Central memory CD8-positive, alpha-beta T cell (primary cell): ENCODE results near the gene MEGF6.
A peak's percentile ranks its signal among the peaks of the same experiment; 100 is the strongest.

Source experiments
- ATAC-seq: fragments of 150-1000 bp; cut with Tn5 transposase; replicated peaks from 2 replicates; pipeline ENCODE4 v1.10.0; 2022; ENCODE audit warnings: mild to moderate bottlenecking, moderate FRiP score, moderate number of reproducible peaks; ENCODE audit not compliant: poor library complexity, severe bottlenecking; ENCODE audit errors: extremely low read depth
- DNase-seq, 2 donors: peaks; one replicate each; pipeline ENCODE4 v3.0.0; 2021; ENCODE audit warnings: low spot score in 2 of 2
- H3K27ac Mint-ChIP-seq: one replicate; pipeline ENCODE4 v1.8.0; 2022; ENCODE audit warnings: low read depth, mild to moderate bottlenecking, moderate library complexity, mixed read lengths
- H3K27me3 Mint-ChIP-seq: one replicate; pipeline ENCODE4 v1.8.0; 2022; ENCODE audit warnings: mixed read lengths
- H3K36me3 Mint-ChIP-seq: one replicate; pipeline ENCODE4 v1.8.0; 2022; ENCODE audit warnings: mild to moderate bottlenecking, moderate library complexity, mixed read lengths; ENCODE audit not compliant: insufficient read depth
- H3K4me1 Mint-ChIP-seq: one replicate; pipeline ENCODE4 v1.8.0; 2022; ENCODE audit warnings: mixed read lengths
- H3K4me3 Mint-ChIP-seq: one replicate; pipeline ENCODE4 v1.8.0; 2022; ENCODE audit warnings: mild to moderate bottlenecking, moderate library complexity, mixed read lengths
- H3K9me3 Mint-ChIP-seq: one replicate; pipeline ENCODE4 v1.8.0; 2022; ENCODE audit warnings: mixed read lengths

Gene MEGF6

DNA sequence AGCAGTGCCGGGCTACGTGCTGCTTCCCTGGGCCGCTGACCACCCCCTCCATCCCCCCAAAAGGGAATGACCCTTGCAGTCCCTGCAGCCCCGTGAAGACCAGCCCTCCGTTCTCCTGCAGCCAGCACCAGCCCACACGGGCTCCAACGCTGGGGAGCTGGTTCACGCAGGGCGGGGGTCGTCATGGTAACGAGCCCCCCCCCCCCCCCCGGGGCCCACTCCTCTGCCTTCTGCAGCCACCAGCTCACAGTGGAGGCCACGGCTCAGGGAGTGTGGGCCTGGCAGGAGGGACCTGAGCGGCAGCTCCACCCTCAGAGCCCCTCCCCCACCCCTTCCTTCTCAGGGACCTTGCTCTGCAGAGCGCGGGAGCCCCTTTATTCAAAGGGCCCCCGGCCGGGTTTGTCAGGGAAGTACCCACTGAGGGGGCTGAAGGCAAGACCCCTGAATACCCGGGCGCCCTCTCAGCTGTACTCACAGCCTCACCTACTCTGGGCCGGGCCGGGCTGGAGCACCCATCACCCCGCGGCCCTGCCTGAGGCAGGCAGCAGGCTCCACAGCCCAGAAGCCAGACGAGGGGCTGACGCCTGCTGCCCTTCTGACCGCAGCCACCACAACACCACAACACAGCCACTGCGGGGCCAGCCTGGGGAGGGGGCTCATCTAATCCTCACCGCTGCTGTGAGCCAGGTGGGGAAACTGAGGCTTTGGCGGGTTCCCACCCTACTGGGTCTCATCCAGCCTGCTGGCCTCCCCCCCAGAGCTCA lies 12.6 kb downstream of the MEGF6 start:
- H3K27me3 Mint-ChIP-seq = no peaks in the 10 kb centered on the region
- peaks cover 1% of the 10 kb centered on the region for H3K36me3 Mint-ChIP-seq
- H3K27ac Mint-ChIP-seq = no peak overlapping the region
- peak overlapping the region; percentile 68 for H3K4me3 Mint-ChIP-seq
- no peaks in the 10 kb centered on the region for H3K9me3 Mint-ChIP-seq
- ATAC-seq (no peak), DNase-seq (no peak)
- H3K4me1 Mint-ChIP-seq = peaks cover 17% of the 10 kb centered on the region

- Mint-ChIP-seq H3K27me3 (no peaks in the 10 kb centered on the region), H3K27ac (peak overlapping the region; percentile 81), H3K4me3 (peak overlapping the region; percentile 68), H3K9me3 (no peaks in the 10 kb centered on the region), H3K36me3 (peaks cover 1% of the 10 kb centered on the region), H3K4me1 (peaks cover 17% of the 10 kb centered on the region)
- DNase-seq (no peak), ATAC-seq (no peak)
These were observed 13.2 kb downstream of the MEGF6 start for GRCh38 chr1:3598051-3598491.

- peaks cover 1% of the 10 kb centered on the region for H3K36me3 Mint-ChIP-seq
- no peaks in the 10 kb centered on the region for H3K9me3 Mint-ChIP-seq
- peak overlapping the region; percentile 68 for H3K4me3 Mint-ChIP-seq
- H3K4me1 Mint-ChIP-seq = peaks cover 17% of the 10 kb centered on the region
- DNase-seq (no peak), ATAC-seq (peak; percentile 57)
- H3K27ac Mint-ChIP-seq = peak overlapping the region; percentile 81
- H3K27me3 Mint-ChIP-seq = no peaks in the 10 kb centered on the region
These were observed 13.7 kb downstream of the MEGF6 start for GRCh38 chr1:3597599-3597964.

DNA sequence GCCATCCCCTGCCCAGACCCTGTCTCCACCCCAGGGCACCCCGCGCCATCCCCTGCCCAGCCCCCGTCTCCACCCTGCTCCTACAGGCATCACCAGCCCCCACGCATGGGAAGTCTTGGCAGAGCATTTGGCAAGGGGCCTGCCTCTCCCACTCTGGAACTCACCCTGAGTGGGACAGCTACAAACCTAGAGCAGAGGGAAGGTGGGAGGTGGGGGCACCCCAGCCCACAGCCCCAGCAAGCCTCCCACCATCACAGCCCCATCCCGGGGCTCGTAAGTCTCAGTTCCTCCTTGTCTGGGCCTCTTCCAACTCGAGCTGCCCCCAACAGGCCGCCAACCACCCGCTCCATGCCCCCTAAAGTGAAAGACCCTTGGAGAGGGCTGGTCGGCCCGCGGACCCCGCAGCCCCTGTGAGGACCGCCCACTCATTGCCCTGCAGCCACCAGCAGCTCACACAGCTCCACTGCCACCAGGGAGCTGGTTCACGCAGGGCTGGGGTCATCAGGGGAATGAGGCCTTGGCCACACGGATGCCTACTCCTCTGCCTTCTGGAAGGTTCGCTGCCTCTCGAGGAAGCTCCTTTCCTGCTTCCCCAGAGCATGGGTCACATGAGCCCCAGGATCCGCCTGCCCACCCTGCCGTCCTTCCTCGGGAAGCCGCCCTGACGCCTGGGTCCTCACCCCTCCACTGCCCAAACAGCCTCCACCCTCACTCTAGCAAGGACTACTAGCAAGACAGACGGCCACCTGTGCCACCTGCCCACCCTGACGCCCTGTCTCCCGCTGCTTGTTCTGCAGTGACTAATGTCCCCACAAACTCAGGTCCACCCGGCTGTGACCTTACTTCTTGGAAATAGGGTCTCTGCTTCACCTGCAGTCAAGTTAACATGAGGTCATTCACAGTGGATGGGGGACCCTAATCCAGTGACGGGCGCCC lies 14.4 kb downstream of the MEGF6 start:
- no peak for DNase-seq
- peaks cover 17% of the 10 kb centered on the region for H3K4me1 Mint-ChIP-seq
- H3K4me3 Mint-ChIP-seq = peak overlapping the region; percentile 68
- H3K36me3 Mint-ChIP-seq = peaks cover 1% of the 10 kb centered on the region
- H3K27me3 Mint-ChIP-seq = no peaks in the 10 kb centered on the region
- no peaks in the 10 kb centered on the region for H3K9me3 Mint-ChIP-seq
- ATAC-seq = peak; percentile 15
- peak overlapping the region; percentile 81 for H3K27ac Mint-ChIP-seq

DNA sequence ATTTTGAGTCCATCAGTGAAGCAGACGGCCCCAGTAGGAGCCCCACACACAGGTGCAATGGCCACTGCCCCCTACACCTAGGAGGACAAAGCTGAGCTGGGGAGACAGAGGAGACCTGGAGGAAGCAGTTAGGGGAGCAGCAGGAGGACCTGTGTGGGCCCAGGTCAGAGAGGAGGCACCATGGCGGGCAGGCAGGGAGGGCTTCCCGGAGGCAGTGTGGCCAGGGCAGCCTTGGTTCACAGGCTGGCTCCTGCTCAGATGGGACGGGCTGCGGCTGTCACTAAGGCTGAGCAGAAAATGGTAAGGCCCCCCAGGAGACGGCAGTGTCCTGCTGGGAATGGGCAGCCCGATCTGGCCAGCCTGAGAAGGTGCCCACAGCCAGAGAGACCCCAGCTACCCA lies 15.4 kb downstream of the MEGF6 start:
- Mint-ChIP-seq H3K36me3 (peaks cover 1% of the 10 kb centered on the region), H3K4me1 (peaks cover 17% of the 10 kb centered on the region), H3K27me3 (no peaks in the 10 kb centered on the region), H3K9me3 (no peaks in the 10 kb centered on the region), H3K4me3 (no peak overlapping the region), H3K27ac (peak overlapping the region; percentile 72)
- ATAC-seq (no peak), DNase-seq (no peak)

DNA sequence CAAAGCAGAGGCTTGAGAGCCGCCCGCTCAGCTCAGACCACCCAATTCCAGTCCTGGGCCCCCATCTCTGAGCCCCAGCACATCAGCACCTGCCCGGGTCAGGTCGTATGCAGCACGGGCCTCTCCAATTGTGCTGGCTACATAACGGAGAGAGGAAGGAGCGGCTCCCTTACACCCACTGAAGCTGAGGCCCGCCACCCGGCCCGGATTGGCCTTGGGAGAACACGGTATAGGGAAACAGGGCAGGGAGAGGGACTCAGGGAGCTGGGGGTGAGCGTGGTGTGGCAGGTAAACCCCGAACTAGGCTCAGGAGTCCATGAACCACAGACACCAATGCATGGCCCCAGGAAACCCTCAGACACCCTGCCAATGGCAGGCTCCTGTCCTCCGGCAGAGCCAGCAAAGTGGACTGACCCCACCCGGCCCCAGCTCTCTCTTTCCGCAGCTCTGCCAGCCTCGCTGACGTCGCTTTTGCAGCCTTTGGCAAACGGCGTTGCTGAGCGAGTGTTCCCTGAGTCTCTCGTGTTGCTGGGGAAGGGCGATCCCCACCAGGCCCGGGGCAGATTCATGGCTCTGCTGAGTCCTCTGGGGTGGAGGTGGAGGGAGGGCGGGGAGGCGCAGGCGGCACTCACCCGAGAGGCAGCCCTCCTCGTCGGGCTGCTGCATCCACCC lies 16.5 kb downstream of the MEGF6 start:
- H3K36me3 Mint-ChIP-seq = peaks cover 1% of the 10 kb centered on the region
- ATAC-seq (no peak), DNase-seq (no peak)
- H3K4me3 Mint-ChIP-seq = no peak overlapping the region
- no peaks in the 10 kb centered on the region for H3K27me3 Mint-ChIP-seq
- H3K27ac Mint-ChIP-seq = no peak overlapping the region
- no peaks in the 10 kb centered on the region for H3K9me3 Mint-ChIP-seq
- peaks cover 17% of the 10 kb centered on the region for H3K4me1 Mint-ChIP-seq

DNA sequence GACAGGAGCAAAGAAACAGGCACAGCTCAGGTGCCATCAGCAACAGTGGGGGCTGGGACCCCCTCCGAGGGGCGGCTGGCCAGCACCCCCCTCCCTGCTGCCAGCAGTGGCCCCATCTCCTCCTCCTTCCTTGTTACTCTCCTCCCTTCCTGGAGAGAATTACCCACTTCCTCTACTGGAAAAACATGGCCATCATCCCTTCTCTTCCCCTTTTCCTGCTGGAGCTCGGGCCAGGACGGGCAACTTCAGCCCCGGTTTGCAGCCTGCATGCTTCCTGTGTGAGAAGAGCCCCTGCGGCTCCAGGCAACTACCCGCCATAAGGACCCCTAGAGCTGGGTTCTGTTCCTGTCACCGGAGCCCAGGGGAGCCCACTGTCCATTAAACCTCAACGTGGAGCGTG lies 17.6 kb downstream of the MEGF6 start:
- Mint-ChIP-seq H3K27ac (no peak overlapping the region), H3K27me3 (no peaks in the 10 kb centered on the region), H3K4me3 (no peak overlapping the region), H3K36me3 (peaks cover 1% of the 10 kb centered on the region), H3K9me3 (no peaks in the 10 kb centered on the region), H3K4me1 (peaks cover 17% of the 10 kb centered on the region)
- ATAC-seq = no peak
- no peak for DNase-seq

GRCh38 chr1:3593334-3593733 lies 18.0 kb downstream of the MEGF6 start:
- H3K4me1 Mint-ChIP-seq = peaks cover 15% of the 10 kb centered on the region
- no peaks in the 10 kb centered on the region for H3K27me3 Mint-ChIP-seq
- H3K4me3 Mint-ChIP-seq = no peak overlapping the region
- ATAC-seq = no peak
- peaks cover 1% of the 10 kb centered on the region for H3K36me3 Mint-ChIP-seq
- no peak for DNase-seq
- H3K9me3 Mint-ChIP-seq = no peaks in the 10 kb centered on the region
- no peak overlapping the region for H3K27ac Mint-ChIP-seq

DNA sequence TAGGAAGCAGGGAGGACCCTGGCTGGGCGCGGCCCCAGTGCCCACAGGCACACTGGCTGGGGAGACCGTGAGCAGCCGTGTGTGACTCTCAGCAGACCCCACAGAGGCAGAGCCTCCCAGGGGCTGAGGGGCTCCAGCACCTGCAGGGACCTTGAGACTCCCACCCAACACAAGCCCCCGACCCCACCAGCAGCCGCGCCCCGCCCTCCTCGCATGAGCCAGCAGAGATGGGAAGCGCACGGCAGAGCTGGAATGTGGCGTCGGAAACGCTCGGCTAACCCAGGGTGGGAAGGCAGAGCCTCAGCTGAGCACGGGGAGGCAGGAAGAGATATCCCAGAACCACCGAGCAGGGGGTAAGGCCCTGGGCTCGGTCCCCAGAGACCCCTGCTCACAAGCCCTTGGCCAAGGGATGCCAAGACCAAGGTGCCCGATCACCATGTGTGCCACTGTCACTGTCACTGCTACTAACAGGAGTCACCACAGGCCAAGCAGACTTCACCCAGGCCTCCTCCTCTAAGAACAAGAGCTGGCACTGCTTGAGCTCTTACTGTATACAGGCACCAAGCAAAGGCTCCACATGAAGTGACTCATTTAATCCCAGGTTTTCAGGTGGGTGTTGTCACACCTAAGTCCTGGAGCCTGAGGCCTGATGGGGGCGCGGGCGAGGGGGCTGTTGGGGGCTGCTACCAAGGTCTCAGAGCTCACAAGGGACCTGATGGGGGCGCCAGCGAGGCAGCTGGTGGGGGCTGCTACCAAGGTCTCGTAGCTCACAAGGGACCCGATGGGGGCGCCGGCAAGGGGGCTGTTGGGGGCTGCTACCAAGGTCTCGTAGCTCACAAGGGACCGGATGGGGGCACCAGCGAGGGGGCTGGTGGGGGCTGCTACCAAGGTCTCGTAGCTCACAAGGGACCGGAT lies 20.1 kb downstream of the MEGF6 start:
- H3K36me3 Mint-ChIP-seq = no peaks in the 10 kb centered on the region
- no peak overlapping the region for H3K27ac Mint-ChIP-seq
- no peaks in the 10 kb centered on the region for H3K27me3 Mint-ChIP-seq
- no peaks in the 10 kb centered on the region for H3K4me1 Mint-ChIP-seq
- H3K9me3 Mint-ChIP-seq = no peaks in the 10 kb centered on the region
- H3K4me3 Mint-ChIP-seq = no peak overlapping the region
- no peak for DNase-seq
- no peak for ATAC-seq

- Mint-ChIP-seq H3K9me3 (no peaks in the 10 kb centered on the region), H3K4me1 (no peaks in the 10 kb centered on the region), H3K4me3 (no peak overlapping the region), H3K27me3 (no peaks in the 10 kb centered on the region), H3K36me3 (no peaks in the 10 kb centered on the region), H3K27ac (no peak overlapping the region)
- ATAC-seq (no peak), DNase-seq (no peak)
These were observed 21.1 kb downstream of the MEGF6 start for GRCh38 chr1:3590139-3590763.

DNA sequence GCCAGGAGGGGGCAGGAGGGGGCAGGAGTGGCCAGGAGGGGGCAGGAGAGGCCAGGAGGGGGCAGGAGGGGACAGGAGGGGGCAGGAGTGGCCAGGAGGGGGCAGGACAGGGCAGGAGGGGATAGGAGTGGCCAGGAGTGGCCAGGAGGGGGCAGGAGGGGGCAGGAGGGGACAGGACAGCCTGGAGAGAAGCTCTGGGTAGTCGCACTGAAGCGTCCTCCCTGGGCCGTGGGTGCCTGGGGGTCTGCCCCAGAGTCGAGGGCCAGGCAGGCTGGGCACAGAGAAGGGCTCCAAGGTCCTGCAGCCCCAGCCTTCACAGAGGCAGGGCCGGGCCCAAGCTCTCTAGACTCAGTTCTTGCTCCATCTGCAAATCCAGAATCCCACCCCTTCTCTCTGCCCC lies 22.9 kb downstream of the MEGF6 start:
- no peaks in the 10 kb centered on the region for H3K4me1 Mint-ChIP-seq
- no peak for DNase-seq
- no peaks in the 10 kb centered on the region for H3K27me3 Mint-ChIP-seq
- no peak overlapping the region for H3K4me3 Mint-ChIP-seq
- ATAC-seq = no peak
- no peaks in the 10 kb centered on the region for H3K9me3 Mint-ChIP-seq
- H3K27ac Mint-ChIP-seq = no peak overlapping the region
- H3K36me3 Mint-ChIP-seq = no peaks in the 10 kb centered on the region
